Measurements from ENCODE around the gene VPS9D1.

DNA sequence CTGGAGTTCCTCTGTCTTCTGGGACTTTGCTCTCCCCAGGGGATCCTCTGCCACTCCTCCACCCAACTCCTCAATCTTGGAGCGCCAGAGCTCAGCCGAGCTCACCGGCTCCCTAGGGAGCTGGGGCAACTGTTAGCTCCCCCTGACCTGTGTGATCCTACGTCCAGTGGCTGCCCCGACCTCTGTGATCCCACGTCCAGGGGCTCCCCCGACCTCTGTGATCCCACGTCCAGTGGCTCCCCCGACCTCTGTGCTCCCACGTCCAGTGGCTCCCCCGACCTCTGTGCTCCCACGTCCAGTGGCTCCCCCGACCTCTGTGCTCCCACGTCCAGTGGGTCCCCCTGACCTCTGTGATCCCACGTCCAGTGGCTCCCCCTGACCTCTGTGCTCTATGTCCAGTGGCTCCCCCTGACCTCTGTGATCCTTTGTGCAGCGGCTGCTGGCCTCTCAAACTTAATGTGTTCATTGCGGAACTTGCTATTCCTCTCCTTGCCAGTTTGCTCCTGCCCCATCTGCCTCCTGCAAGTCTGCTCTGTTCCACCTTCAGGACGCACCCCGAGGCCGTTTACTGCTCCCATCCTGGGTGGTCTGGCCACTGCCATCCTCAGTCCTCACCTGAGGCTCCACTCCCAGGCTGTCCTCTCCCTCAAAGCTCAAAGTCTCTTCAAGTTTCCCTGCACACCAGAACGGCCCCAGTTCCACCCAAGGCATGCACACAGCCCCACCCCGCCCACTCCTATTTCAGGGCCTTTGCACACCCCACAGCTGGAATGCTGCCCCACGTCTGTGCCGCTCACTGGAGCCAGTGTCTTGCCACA is 2.8 kb downstream of the VPS9D1 start:
- no peak for TF ChIP-seq CTCF (IDR thresholded peaks at IDR 0.05 in 2 of 3, conservative IDR thresholded peaks at IDR 0.05 in 1 of 3; ENCODE audit: control insufficient read depth in 2 of 3, extremely low read depth in 1 of 3, insufficient read depth in 1 of 3, low read depth in 3 of 3, low read length in 3 of 3)
- no peak for TF ChIP-seq SP1 (IDR thresholded peaks at IDR 0.05; ENCODE audit: low read depth, low read length)
- TF ChIP-seq PAX5 (IDR thresholded peaks at IDR 0.05; ENCODE audit: borderline replicate concordance, low read depth, low read length) = no peak
- no peak; the same call in 1 of the 2 replicates for TF ChIP-seq POLR2A (IDR thresholded peaks at IDR 0.05; ENCODE audit: low read depth, low read length)
- no peak for TF ChIP-seq ZNF274 (IDR thresholded peaks at IDR 0.05; ENCODE audit: insufficient read depth, insufficient read length)

Measured in GM12878 (cell line).